Measurements from ENCODE around the gene UHRF1. TPM values are rescaled to one million over a fixed set of nuclear protein-coding genes. Genes with fewer than 3 reads are reported as not detected.

Gene UHRF1
- total RNA-seq, 3 donors from 2014 or later, result 0.32 to 0.66 (median 0.44) TPM

DNA sequence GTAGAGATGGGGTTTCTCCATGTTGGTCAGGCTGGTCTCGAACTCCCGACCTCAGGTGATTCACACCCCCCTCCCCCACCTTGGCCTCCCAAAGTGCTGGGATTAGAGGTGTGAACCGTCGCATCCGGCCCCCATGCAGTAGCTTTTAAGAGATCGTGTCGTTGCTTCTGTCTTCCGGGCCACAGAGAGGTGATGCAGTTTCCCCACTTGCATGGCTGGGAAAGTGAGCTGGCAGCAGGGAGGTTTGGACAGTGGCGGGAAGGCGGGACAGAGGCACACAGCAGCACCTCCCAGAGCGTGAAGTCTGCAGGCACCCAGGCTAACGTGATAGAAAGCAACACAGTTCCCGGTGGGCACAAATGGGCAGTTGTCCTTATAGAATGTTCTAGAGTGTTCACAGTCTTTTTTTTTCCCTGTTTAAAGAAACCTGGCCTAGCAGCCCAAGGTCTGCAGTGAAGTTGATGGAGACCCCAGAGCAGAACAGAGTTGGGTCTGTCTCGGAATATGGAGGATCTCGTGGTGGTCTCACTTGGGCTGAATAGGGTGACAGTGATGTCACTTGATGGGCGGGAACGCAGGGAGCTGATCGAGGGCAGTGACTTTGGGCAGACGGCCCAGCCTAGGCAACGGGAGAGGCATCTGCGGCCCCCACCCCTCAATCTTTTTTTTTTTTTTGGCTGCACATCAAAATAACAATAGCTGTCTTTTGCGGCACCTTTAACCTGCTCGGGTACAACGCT is 4.9 kb downstream of the UHRF1 start:
- Histone ChIP-seq H3K9me3 (no peaks in the 10 kb centered on the region), H3K27me3 (no peaks in the 10 kb centered on the region), H3K27ac (no peak overlapping the region), H3K4me3 (no peak overlapping the region), H3K36me3 (no peaks in the 10 kb centered on the region), H3K4me1 (peaks cover 15 to 17% of the 10 kb centered on the region in 2 donors)
- DNase-seq (ENCODE audit: low spot score in 2 of 2), result no peak
- TF ChIP-seq POLR2AphosphoS5 (IDR thresholded peaks at IDR 0.05), result no peak
- no peak for TF ChIP-seq POLR2A (IDR thresholded peaks at IDR 0.05)
- intact Hi-C loops (cut with DNase I; ENCODE audit: low total_unique reads), result no loop called here

DNA sequence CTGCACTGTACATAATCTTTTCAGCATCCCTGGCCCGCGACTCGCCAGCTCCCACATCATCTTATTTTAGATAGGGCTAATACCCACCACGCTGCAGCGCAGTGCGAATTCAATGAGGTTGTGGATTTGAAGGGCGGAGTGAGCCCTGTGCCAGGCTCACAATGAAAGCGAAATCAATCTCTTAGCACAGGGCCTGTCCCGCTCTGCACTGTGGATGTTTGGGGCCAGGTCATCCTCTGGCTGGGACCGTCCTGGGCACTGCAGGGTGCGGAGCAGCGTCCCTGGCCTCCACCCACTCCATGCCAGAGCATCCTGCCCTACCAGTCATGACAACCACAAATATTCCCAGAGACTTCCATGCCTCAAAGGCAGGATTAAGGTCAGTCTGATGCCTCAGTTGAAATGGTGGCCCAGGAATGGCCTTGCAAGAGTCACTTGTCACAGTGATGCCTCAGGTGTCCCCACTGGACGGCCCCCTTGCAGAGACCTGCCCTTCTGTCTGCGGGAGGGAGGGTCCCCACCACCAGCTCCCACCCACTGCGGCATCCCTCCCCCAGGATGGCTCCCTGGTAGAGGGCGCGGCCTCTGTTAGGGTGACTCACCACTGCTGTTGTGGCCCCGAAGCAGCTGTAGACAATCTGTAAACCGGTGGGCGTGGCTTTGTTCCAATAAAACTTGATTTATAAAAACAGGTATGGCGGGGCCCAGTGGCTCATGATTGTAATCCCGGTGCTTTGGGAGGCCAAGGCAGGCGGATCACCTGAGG is 5.6 kb downstream of the UHRF1 start:
- H3K27ac ChIP-seq, result peak overlapping the region; percentile 1 to 55
- peaks cover 11 to 14% of the 10 kb centered on the region in 2 donors for H3K4me1 ChIP-seq
- no peaks in the 10 kb centered on the region for H3K9me3 ChIP-seq
- H3K36me3 ChIP-seq, result no peaks in the 10 kb centered on the region
- intact Hi-C loops (cut with DNase I; ENCODE audit: low total_unique reads), result no loop called here
- peak overlapping the region in 2 of 3 donors; percentile 24 to 43 for H3K4me3 ChIP-seq
- peak in 1 of 2 donors; percentile 59 for DNase-seq (ENCODE audit: low spot score in 2 of 2)
- no peak for TF ChIP-seq POLR2AphosphoS5 (IDR thresholded peaks at IDR 0.05)
- TF ChIP-seq, protein P1, sequence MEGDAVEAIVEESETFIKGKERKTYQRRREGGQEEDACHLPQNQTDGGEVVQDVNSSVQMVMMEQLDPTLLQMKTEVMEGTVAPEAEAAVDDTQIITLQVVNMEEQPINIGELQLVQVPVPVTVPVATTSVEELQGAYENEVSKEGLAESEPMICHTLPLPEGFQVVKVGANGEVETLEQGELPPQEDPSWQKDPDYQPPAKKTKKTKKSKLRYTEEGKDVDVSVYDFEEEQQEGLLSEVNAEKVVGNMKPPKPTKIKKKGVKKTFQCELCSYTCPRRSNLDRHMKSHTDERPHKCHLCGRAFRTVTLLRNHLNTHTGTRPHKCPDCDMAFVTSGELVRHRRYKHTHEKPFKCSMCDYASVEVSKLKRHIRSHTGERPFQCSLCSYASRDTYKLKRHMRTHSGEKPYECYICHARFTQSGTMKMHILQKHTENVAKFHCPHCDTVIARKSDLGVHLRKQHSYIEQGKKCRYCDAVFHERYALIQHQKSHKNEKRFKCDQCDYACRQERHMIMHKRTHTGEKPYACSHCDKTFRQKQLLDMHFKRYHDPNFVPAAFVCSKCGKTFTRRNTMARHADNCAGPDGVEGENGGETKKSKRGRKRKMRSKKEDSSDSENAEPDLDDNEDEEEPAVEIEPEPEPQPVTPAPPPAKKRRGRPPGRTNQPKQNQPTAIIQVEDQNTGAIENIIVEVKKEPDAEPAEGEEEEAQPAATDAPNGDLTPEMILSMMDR (IDR thresholded peaks at IDR 0.05), result no peak
- TF ChIP-seq POLR2A (IDR thresholded peaks at IDR 0.05), result no peak
- H3K27me3 ChIP-seq, result no peaks in the 10 kb centered on the region

DNA sequence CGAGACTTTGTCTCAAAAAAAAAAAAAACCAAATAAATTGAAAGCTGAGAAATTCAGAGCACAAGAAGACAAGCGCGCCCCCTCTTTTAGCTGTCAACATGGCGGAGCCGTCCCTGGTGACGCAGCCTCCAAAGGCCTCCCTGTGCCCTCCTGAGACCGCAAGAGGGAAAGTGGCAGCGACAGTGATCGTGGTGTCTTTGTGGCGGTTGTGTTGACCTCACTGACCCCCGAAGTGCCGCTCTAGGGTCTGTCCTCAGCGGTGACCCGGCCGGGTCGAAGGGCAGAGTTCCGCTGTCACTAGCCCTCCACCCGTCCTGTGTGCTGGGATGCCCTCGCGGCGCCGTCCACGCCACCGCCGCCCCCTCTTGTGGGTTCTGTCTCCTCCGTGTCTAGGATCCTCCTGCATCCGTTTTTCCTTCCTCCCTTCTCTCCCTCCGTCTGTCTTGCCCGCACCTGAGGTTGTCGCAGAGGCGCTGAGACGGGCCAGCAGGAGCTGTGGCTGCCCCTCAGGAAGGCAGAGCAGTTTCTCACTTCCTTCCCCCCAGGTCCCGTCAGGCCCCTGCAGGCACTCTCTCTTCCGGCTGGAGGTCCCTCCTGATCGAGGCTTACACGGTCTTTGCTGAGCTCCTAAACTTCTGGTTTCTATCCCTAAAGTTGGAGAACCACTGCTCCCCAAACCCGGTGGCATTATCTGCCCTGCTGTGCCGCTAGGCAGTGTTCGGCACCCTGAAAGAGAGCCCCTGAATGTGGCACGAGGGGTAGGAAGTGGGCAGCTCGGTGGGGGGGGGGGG is 7.2 kb downstream of the UHRF1 start:
- no peak for DNase-seq (ENCODE audit: low spot score in 2 of 2)
- peak overlapping the region; percentile 12 to 29 (median 28) for H3K4me3 ChIP-seq
- H3K27me3 ChIP-seq, result no peaks in the 10 kb centered on the region
- intact Hi-C loops (cut with DNase I; ENCODE audit: low total_unique reads), result no loop called here
- no peak for TF ChIP-seq POLR2A (IDR thresholded peaks at IDR 0.05)
- TF ChIP-seq, protein P1 (IDR thresholded peaks at IDR 0.05), result no peak
- TF ChIP-seq POLR2AphosphoS5 (IDR thresholded peaks at IDR 0.05), result no peak
- no peaks in the 10 kb centered on the region for H3K36me3 ChIP-seq
- H3K27ac ChIP-seq, result peak overlapping the region in 1 of 2 donors; percentile 25
- peaks cover 2 to 3% of the 10 kb centered on the region in 2 donors for H3K4me1 ChIP-seq
- H3K9me3 ChIP-seq, result no peaks in the 10 kb centered on the region

DNA sequence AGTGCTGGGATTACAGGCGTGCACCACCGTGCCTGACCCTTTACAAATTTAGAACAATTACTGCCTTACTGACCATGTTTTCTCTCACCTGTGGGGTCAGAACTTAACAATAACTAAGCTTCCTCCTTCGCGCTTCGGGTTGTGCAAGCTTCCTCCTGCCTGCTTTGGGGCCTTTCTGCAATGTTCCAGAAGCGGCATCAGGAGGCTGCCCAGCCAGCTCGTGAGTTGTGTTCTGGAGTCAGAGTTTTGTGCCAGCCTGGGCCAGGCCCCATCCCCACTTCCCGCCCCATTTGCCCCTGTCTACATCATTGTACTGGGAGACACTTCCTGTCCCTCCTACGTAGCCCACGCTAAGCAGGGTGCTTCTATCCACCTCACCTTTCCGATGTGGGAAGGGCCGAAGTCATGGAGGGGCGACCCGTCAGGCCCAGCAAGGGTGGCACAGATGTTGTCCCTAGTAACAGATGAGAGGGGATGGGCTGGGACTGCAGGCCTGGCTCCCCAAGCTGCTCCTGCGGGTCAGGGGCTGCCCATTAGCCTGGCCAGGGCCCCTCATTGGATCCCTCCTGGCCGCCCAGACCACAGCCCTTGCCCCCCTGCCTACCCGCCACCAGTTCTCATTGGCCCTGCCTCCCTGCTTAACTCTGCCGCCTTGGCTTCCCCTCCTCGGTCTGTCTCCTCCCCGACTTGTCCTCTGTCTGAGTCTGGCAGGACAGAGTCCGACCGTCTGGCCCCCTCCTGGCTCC is 13.4 kb downstream of the UHRF1 start:
- Histone ChIP-seq H3K9me3 (no peaks in the 10 kb centered on the region), H3K27me3 (no peaks in the 10 kb centered on the region), H3K36me3 (no peaks in the 10 kb centered on the region), H3K4me3 (no peak overlapping the region), H3K27ac (no peak overlapping the region), H3K4me1 (no peaks in the 10 kb centered on the region)
- TF ChIP-seq, protein P1 (IDR thresholded peaks at IDR 0.05), result no peak
- TF ChIP-seq POLR2AphosphoS5 (IDR thresholded peaks at IDR 0.05), result no peak
- no peak for TF ChIP-seq POLR2A (IDR thresholded peaks at IDR 0.05)
- DNase-seq (ENCODE audit: low spot score in 2 of 2), result no peak
- intact Hi-C loops (cut with DNase I; ENCODE audit: low total_unique reads), result no loop called here

DNA sequence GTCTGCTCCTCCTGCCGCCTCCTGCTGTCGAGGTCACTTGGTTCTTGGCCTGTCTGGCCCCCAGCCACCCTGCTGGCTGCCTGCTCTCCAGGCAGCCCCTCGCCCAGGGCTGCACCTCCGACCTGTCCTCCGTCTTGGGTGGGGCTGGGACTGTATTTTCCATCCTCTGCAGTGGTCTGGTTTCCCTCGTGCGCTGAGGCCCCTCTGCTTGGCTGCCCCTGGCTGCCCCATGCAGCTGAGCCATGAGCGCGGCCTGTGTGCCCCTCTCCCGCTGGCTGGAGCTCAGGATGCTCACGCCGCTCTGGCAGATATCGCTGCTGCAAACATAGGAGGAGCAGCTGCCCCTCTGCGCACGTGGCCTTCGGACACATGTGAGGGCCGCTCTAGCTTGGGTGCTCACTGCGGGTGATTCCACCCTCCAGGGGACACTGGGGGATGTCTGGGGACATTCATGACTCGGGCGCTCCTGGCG is 14.0 kb downstream of the UHRF1 start:
- Histone ChIP-seq H3K27ac (no peak overlapping the region), H3K36me3 (no peaks in the 10 kb centered on the region), H3K4me1 (no peaks in the 10 kb centered on the region), H3K27me3 (no peaks in the 10 kb centered on the region), H3K4me3 (no peak overlapping the region), H3K9me3 (no peaks in the 10 kb centered on the region)
- DNase-seq (ENCODE audit: low spot score in 2 of 2), result no peak
- TF ChIP-seq, protein P1 (IDR thresholded peaks at IDR 0.05), result no peak
- TF ChIP-seq POLR2AphosphoS5 (IDR thresholded peaks at IDR 0.05), result no peak
- TF ChIP-seq POLR2A (IDR thresholded peaks at IDR 0.05), result no peak
- intact Hi-C loops (cut with DNase I; ENCODE audit: low total_unique reads), result no loop called here

Measured in breast epithelium (tissue), 4 donors.